Right ventricle myocardium superior (tissue), 1 donor: ENCODE results near the gene CDK14. TPM values are rescaled to one million over a fixed set of nuclear protein-coding genes. Genes with fewer than 3 reads are reported as not detected.

Experiments
- ATAC-seq: fragments of 200-7000 bp; cut with Tn5 transposase; one replicate; pipeline ENCODE4 v1.9.1; 2020; ENCODE audit warnings: mild to moderate bottlenecking; ENCODE audit not compliant: poor library complexity
- DNase-seq: peaks from one replicate; pipeline ENCODE4 v3.0.0-alpha.2; 2020
- intact Hi-C: fragments of 100-400 bp; cut with DNase I; formaldehyde crosslinking; loops from one replicate; pipeline ENCODE4 v1.11.2; 2022
- total RNA-seq: library from RNA; stranded (reverse); fragmentation: NEBNext Ultra II Directional; extraction: Animal tissue kit (Norgen Biotek cat#: 25700); gene quantifications from one replicate; pipeline ENCODE4 v1.2.1, GENCODE V29; 2021
- donor health status: DM: no; HTN: yes; CAD: no; lungs with severe emphysema.

The CDK14 gene
- total RNA-seq, 1 donor from 2014 or later: 24.2 TPM

DNA sequence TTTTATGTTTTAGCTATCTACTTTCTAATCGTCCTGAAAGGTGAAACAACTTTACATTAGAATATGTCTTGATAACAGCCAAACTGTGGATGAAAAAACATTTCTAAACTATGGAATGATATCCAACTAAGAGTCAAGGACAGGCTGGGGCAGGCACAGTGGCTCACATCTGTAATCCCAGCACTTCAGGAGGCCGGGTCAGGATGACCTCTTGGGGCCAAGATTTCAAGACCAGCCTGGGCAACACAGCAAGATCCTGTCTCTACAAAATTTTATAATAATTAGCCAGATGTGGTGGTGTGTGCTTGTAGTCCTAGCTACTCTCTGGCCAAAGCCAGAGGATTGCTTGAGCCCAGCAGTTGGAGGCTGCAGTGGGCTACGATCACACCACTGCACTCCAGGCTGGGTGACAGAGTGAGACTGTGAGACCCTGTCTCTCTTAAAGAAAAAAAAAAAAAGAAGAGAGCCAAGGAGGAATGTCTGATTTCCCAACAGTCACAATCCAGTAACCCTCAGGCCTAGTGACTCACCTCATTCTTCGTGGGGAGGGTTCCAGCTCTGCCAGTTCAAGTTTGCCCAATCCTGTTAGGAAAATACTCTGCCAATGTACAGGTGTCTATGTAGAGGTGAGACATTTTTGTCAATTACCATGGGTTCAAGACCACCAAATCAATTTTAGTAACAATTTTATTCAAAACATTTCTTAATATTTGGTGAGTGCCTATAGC is 653.5 kb downstream of the CDK14 start:
- ATAC-seq (no peak), DNase-seq (no peak)
- intact Hi-C loops: no loop called here

DNA sequence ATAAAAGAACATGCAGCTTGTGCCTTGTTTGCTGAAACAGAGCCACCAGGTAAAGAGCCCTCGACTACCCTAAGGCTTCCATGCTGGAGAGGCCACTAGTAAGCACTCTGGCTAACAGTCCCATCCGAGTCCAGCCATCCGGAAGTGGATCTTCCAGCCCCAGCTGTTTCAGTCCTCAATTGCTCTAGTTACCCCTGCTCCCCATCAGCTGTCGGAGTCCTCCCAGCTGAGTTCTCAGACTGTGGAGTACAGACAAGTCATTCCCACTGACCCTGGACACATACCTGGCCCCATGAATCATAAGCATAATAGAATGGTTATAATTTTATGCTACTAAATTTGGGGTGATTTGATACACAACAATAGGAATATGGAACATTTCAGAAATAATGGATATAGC is 654.6 kb downstream of the CDK14 start:
- ATAC-seq (no peak), DNase-seq (no peak)
- intact Hi-C loops: no loop called here

- intact Hi-C loops: no loop called here
- DNase-seq (no peak), ATAC-seq (no peak)
These were observed 655.8 kb downstream of the CDK14 start for GRCh38 chr7:91251877-91252276.

Other genes with a start within 250 kb of the CDK14 start
- gene GTPBP10, start 249.6 kb upstream of the CDK14 start, total RNA-seq: 28.1 TPM
- gene CLDN12, start 192.9 kb upstream of the CDK14 start, total RNA-seq: 38.1 TPM
- gene PTTG1IP2, start 126.7 kb upstream of the CDK14 start, total RNA-seq: not detected